ENCODE data around the gene SIM2.

The SIM2 gene

DNA sequence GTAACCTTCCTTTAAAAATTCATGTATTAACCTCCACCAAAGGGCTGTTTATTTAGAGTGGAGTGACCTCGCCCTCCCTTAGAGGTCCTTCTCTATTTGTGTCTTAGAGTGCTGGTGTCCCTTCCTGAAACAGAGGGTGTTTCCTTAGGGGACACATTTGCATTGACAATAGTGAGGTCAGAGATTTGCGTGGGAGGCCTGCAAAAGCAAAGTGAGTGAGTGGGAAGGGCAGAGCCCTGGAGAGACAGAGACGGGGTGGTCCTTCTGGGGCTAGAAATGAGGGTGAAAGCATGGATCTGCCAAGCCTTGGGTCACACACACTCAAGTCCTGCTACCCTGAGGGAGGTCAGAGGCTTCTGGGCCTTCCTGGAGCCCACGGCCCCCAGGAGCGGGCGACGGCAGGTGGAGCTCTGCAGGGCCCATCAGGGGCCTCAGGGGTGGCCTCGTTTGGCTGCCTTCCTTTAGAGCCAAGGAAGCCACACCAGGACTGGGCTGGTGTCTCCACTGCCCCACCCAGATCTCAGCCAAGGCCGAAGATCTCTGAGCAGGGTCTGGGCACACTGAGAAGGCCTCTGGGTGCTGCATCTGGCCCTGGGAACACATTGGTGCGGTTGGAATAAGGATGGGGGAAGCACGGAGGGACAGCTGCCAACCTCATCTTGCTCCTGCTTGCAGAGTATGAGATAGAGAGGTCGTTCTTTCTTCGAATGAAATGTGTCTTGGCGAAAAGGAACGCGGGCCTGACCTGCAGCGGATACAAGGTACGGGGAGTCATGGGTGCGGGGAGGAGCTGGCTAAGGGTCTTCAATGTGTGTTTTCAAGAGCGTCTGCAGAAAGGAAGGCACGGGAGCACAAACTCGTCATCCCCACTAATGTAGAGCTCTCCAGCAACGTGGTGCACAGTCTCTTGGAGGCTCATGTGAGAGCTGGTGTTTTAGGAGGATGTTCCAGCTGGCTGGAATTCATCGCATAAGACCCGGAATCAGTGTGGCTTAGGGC, 23.8 kb downstream of the SIM2 start:
- TF ChIP-seq, protein P1, sequence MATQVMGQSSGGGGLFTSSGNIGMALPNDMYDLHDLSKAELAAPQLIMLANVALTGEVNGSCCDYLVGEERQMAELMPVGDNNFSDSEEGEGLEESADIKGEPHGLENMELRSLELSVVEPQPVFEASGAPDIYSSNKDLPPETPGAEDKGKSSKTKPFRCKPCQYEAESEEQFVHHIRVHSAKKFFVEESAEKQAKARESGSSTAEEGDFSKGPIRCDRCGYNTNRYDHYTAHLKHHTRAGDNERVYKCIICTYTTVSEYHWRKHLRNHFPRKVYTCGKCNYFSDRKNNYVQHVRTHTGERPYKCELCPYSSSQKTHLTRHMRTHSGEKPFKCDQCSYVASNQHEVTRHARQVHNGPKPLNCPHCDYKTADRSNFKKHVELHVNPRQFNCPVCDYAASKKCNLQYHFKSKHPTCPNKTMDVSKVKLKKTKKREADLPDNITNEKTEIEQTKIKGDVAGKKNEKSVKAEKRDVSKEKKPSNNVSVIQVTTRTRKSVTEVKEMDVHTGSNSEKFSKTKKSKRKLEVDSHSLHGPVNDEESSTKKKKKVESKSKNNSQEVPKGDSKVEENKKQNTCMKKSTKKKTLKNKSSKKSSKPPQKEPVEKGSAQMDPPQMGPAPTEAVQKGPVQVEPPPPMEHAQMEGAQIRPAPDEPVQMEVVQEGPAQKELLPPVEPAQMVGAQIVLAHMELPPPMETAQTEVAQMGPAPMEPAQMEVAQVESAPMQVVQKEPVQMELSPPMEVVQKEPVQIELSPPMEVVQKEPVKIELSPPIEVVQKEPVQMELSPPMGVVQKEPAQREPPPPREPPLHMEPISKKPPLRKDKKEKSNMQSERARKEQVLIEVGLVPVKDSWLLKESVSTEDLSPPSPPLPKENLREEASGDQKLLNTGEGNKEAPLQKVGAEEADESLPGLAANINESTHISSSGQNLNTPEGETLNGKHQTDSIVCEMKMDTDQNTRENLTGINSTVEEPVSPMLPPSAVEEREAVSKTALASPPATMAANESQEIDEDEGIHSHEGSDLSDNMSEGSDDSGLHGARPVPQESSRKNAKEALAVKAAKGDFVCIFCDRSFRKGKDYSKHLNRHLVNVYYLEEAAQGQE (IDR thresholded peaks at IDR 0.05; ENCODE audit: insufficient read depth in 1 of 2, low read depth in 2 of 2, low read length in 2 of 2), result no peak
- TF ChIP-seq TAF1 (IDR thresholded peaks at IDR 0.05; ENCODE audit: borderline replicate concordance, insufficient read depth, low read length) (no peak), SIN3A (IDR thresholded peaks at IDR 0.05; ENCODE audit: borderline replicate concordance, insufficient read depth, low read length) (no peak), FOXP2 (optimal IDR thresholded peaks at IDR 0.05; ENCODE audit: borderline replicate concordance, extremely low read depth, extremely low read length, insufficient read depth) (no peak), POLR2AphosphoS5 (IDR thresholded peaks at IDR 0.05; ENCODE audit: low read depth, low read length) (no peak)

DNA sequence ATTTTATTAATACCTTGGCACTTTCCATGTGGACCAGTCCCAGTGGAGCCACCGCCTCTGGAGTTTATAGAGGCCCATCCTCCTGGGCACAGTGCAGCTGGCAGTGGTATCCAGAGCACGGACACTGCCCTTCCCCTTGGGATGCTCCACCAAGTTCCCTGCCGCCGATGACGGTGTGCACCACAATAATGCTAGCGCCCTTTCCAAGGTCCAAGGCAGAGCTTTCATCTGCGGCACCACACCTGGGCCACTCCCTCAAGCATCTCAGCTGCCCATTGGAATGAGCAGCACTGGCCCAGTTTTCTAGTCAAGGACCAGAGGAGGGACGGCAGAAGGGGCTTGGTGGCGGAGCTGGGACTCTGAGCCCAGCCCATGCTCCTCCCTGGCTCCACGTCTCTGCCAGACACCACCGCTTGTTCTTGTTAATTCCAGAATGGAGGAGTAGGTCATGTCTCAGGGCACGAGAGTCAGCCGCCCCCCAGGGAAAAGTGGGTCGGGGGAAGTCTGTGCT, 24.5 kb downstream of the SIM2 start:
- no peak for TF ChIP-seq TAF1 (IDR thresholded peaks at IDR 0.05; ENCODE audit: borderline replicate concordance, insufficient read depth, low read length)
- TF ChIP-seq, protein P1 (IDR thresholded peaks at IDR 0.05; ENCODE audit: insufficient read depth in 1 of 2, low read depth in 2 of 2, low read length in 2 of 2), result no peak

DNA sequence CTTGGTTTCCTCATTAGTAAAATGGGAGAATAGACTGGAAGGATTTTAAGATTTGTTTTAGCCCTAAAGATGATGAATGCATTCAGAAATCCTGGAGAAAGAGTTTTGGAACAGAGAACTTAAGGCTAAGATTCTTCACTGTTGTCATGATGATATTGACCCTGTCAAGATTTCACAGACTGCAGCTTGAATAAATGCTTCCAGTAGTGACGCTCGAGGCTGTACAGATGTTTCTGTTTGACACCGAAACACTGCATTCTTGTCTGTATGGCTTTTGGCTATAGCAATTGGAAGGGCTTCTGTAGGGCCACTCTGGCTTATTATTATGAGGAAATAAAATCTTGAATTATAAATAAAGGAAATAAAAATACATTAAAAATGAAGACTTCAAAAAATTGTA, 25.7 kb downstream of the SIM2 start:
- TF ChIP-seq TAF1 (IDR thresholded peaks at IDR 0.05; ENCODE audit: borderline replicate concordance, insufficient read depth, low read length) (no peak), POLR2AphosphoS5 (IDR thresholded peaks at IDR 0.05; ENCODE audit: low read depth, low read length) (no peak), FOXP2 (optimal IDR thresholded peaks at IDR 0.05; ENCODE audit: borderline replicate concordance, extremely low read depth, extremely low read length, insufficient read depth) (no peak), SIN3A (IDR thresholded peaks at IDR 0.05; ENCODE audit: borderline replicate concordance, insufficient read depth, low read length) (no peak)
- TF ChIP-seq, protein P1 (IDR thresholded peaks at IDR 0.05; ENCODE audit: insufficient read depth in 1 of 2, low read depth in 2 of 2, low read length in 2 of 2), result no peak

DNA sequence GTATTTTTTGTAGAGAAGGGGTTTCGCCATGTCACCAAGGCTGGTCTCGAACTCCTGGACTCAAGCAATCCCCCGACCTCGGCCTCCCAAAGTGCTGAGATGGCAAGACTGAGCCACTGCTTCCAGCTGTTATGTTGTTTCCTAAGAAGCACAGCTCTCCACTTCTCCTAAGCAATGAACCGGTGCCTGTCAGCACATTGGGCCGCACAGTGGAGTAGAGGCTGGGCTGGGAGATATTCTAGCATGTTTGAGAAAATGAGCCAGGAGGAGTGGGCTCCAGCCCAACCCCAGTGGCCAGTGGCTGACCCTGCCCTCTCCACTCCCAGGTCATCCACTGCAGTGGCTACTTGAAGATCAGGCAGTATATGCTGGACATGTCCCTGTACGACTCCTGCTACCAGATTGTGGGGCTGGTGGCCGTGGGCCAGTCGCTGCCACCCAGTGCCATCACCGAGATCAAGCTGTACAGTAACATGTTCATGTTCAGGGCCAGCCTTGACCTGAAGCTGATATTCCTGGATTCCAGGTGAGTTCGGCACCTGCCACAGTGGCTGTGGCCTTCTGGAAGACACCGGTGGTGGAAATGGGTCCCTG, 27.0 kb downstream of the SIM2 start:
- TF ChIP-seq FOXP2 (optimal IDR thresholded peaks at IDR 0.05; ENCODE audit: borderline replicate concordance, extremely low read depth, extremely low read length, insufficient read depth), result no peak

DNA sequence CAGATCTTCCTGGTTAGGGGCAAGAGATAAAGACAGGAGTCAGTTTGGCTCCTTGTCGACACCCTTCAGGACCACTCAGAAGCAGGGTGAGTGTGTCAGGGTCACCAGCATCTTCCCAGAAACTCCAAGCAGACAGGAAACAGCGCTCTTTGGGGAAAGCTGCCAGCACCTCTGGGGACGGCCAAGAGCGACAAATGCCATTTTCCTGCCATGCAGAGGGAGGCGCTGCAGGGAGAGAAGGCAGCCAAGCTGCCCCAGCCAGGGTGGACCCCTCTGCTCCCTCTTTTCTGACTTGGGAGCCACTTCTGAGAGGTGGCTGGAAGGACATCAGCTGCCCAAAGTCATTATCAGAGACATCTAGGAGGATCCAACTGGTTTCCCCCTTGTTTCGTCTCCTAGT, 29.0 kb downstream of the SIM2 start:
- TF ChIP-seq FOXP2 (optimal IDR thresholded peaks at IDR 0.05; ENCODE audit: borderline replicate concordance, extremely low read depth, extremely low read length, insufficient read depth) (no peak), POLR2AphosphoS5 (IDR thresholded peaks at IDR 0.05; ENCODE audit: low read depth, low read length) (no peak), TAF1 (IDR thresholded peaks at IDR 0.05; ENCODE audit: borderline replicate concordance, insufficient read depth, low read length) (no peak), SIN3A (IDR thresholded peaks at IDR 0.05; ENCODE audit: borderline replicate concordance, insufficient read depth, low read length) (no peak)
- TF ChIP-seq, protein P1 (IDR thresholded peaks at IDR 0.05; ENCODE audit: insufficient read depth in 1 of 2, low read depth in 2 of 2, low read length in 2 of 2), result no peak

All from PFSK-1 (cell line).